KOPT-K1 (cell line): ENCODE data around the gene ANKIB1.

ENCODE experiments used
- H3K27ac ChIP-seq: fragments of 200-600 bp; sonication (generic); 2 replicates; pipeline ENCODE4 v1.5.1; 2016; ENCODE audit warnings: antibody characterized with exemption, mild to moderate bottlenecking, low read depth, low read length; ENCODE audit not compliant: poor library complexity, severe bottlenecking
- H3K36me3 ChIP-seq: fragments of 200-600 bp; sonication (generic); 2 replicates; pipeline ENCODE4 v1.5.1; 2017; ENCODE audit warnings: antibody characterized with exemption, mild to moderate bottlenecking, low read length, moderate library complexity; ENCODE audit not compliant: insufficient read depth
- H3K9me3 ChIP-seq: fragments of 200-600 bp; sonication (generic); 2 replicates; pipeline ENCODE4 v1.5.1; 2017; ENCODE audit warnings: antibody characterized with exemption, low read length, mild to moderate bottlenecking; ENCODE audit not compliant: insufficient read depth, poor library complexity, severe bottlenecking

Gene ANKIB1, protein sequence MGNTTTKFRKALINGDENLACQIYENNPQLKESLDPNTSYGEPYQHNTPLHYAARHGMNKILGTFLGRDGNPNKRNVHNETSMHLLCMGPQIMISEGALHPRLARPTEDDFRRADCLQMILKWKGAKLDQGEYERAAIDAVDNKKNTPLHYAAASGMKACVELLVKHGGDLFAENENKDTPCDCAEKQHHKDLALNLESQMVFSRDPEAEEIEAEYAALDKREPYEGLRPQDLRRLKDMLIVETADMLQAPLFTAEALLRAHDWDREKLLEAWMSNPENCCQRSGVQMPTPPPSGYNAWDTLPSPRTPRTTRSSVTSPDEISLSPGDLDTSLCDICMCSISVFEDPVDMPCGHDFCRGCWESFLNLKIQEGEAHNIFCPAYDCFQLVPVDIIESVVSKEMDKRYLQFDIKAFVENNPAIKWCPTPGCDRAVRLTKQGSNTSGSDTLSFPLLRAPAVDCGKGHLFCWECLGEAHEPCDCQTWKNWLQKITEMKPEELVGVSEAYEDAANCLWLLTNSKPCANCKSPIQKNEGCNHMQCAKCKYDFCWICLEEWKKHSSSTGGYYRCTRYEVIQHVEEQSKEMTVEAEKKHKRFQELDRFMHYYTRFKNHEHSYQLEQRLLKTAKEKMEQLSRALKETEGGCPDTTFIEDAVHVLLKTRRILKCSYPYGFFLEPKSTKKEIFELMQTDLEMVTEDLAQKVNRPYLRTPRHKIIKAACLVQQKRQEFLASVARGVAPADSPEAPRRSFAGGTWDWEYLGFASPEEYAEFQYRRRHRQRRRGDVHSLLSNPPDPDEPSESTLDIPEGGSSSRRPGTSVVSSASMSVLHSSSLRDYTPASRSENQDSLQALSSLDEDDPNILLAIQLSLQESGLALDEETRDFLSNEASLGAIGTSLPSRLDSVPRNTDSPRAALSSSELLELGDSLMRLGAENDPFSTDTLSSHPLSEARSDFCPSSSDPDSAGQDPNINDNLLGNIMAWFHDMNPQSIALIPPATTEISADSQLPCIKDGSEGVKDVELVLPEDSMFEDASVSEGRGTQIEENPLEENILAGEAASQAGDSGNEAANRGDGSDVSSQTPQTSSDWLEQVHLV

DNA sequence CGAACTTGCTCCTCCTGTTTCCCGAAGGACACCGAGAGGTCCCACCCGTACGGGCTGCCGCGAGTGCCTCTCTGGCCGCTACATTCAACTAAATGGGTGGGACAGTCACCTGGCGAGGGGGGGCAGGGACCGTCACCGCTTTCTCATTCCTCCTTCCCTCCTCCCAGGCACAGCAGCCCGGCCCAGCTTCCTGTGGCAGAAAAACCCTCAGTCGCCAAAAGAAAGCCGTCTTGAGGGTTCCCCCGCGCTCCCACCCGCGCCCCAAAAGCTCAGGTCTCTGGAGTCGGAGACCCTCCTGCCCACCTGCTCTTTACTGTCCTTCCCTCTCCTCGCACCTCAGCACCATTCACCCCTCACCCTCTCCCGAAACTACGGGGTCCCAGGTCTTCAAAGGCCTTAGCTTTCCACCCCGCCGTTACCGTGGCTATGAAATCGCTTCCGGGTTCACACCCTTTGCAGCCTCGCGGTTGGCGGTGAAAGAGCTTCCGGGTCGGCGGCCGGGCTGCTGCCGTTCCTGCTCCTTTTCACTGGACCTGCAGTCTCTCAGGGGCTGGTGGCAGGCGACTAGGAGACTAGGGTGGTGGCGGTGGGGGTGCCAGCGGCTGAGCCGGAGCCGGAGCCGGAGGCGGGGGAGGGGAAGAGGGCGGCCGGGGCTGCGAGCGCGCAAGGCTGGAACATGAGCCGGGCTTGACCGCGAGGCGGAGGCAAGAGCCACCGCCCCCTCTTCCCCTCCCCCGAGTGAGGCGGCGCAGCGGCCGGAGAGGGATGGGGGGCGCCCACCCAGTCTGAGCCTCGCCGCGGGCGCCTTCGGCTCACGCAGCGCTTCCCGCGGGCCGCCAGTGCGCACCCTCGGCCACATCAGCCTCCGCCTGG is at the start of gene ANKIB1, which contains the start of gene KRIT1:
TSS of gene ANKIB1 (plus strand) at position 488 of the 873 bp plus-strand sequence. CDS start 49,005 bp downstream, outside the sequence.
TSS of gene KRIT1 (minus strand) at position 428 of the 873 bp plus-strand sequence. CDS start 3,779 bp downstream, outside the sequence.
- peaks cover 31% of the 10 kb centered on the region for H3K36me3 ChIP-seq
- peak within 1 kb of the TSS; percentile 96 for H3K27ac ChIP-seq
- no peaks in the 10 kb centered on the region for H3K9me3 ChIP-seq

DNA sequence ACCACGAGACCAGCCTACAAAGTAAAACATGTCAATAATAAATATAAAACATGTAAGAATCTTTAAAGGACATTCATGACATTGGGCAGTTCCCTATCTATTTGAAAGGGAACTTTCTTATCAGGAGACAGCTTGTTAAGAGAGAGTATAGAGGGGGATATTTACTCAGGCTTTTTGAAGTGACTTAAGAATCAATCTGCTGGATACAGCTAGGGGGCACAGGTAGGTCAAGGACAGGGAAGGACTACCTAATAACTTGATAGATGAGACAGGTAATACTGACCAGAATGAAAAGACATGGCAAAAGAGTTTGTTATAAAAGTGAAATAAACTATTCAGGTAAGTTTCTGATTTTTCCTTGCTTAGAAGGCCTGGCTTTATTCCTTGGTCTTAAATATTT is 45.0 kb upstream of the ANKIB1 start:
- no peak overlapping the region for H3K27ac ChIP-seq
- H3K36me3 ChIP-seq = peaks cover 95% of the 10 kb centered on the region
- H3K9me3 ChIP-seq = peaks cover under 1% of the 10 kb centered on the region

DNA sequence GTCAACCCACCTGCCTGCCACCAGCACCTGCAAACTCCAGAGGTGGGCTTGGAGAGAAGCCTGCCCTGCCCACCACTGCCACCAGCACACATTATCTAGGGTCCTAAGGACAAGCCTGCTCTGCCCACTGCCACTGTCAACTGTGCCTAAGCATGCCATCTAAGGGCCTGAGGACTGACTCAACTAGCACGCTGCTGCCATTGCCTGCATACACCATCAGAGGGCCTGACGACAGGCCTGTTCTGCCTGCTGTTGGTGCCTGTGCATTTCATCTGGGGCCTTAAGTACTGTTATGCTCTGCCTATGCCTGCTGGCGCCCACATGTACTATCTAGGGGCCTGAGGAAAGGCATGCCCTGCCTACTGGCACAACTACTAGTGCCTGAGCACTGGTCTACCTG is 39.8 kb upstream of the ANKIB1 start:
- Histone ChIP-seq H3K27ac (no peak overlapping the region), H3K36me3 (peaks cover 100% of the 10 kb centered on the region), H3K9me3 (peaks cover 28% of the 10 kb centered on the region)

DNA sequence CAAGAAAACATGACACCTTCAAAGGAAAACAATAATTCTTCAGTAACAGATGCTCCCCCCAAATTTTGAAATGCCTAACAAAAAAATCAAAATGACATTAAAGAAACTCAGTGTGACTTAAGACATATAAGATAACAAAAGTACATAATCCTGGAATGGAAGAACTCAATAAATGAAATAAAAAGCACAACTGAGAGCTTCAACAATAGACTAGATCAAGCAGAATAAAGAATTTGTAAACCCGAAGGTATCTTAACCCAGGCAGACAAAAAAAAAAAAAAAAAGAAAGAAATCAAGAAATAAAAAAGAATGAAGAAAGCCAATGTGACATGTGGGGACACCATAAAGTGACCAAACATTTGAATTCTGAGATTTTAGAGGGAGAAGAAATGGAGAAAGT is 39.1 kb upstream of the ANKIB1 start:
- Histone ChIP-seq H3K36me3 (peaks cover 100% of the 10 kb centered on the region), H3K9me3 (peaks cover 28% of the 10 kb centered on the region), H3K27ac (no peak overlapping the region)

DNA sequence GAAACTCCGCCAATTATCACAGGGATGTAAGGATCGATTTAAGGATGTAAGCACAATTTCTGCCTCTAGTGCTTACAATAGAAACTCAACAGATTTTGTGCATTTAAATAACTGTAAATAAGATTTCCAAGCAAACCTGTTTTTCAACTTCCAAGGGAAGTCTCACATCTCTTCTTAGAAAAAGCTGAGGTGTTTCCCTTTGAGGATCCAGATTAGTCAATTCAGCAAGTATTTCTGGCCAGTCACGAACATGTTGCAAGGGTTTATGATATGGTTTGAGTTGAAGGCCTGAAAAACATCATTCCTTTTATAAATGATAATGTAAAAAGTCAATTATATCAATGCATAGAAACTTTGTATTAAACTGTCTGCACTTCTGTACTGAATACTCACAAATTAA is 24.0 kb upstream of the ANKIB1 start:
- no peaks in the 10 kb centered on the region for H3K9me3 ChIP-seq
- H3K27ac ChIP-seq = no peak overlapping the region
- H3K36me3 ChIP-seq = peaks cover 99% of the 10 kb centered on the region

DNA sequence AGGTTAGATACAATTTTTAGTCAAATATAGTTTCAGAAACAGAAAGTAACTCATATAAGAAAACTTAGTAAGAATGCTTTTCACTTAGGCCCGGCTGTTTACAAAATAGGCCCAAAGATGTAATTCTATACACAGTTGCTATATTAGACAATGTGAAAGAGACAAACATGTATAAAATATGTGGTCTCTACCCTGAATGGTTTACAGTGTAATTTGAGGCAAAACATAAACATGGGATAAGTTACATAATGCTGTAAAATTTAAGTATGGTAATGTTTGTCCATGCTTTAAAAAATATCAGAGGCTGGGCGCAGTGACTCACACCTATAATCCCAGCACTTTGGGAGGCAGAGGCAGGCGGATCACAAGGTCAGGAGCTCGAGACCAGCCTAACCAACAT is 18.8 kb upstream of the ANKIB1 start:
- H3K27ac ChIP-seq = no peak overlapping the region
- no peaks in the 10 kb centered on the region for H3K9me3 ChIP-seq
- peaks cover 97% of the 10 kb centered on the region for H3K36me3 ChIP-seq

DNA sequence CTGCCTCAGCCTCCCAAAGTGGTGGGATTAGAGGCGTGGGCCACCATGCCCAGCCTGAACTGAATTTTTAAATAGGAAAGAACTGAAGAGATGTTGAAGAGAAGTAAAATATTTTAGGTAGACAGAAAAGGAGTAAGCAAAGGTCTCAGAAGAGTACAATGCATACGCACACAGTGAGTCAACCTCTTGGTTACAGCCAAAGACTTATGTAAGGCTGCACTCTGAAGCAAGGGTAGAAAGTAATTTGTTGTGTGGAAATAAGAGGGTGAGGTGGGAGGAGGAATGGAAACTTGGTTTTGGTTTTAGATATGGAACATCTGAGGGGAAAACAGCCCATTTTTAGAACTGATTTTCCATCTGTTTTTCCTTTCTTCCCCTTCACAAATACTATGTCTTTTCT is 17.7 kb upstream of the ANKIB1 start:
- Histone ChIP-seq H3K9me3 (no peaks in the 10 kb centered on the region), H3K27ac (no peak overlapping the region), H3K36me3 (peaks cover 97% of the 10 kb centered on the region)

DNA sequence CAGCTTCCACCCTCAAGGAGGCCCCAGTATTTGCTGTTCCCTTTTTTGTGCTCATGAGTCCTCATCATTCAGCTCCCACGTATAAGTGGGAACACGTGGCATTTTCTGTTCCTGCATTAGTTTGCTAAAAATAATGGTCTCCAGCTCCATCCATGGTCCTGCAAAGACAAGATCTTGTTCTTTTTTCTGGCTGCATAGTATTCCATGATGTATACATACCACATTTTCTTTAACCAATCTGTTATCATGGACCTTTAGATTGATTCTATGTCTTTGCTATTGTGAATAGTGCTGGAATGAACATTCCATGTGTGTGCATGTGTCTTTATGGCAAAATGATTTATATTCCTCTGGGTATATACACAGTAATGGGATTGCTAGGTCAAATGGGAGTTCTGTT is 17.0 kb upstream of the ANKIB1 start:
- peaks cover 98% of the 10 kb centered on the region for H3K36me3 ChIP-seq

DNA sequence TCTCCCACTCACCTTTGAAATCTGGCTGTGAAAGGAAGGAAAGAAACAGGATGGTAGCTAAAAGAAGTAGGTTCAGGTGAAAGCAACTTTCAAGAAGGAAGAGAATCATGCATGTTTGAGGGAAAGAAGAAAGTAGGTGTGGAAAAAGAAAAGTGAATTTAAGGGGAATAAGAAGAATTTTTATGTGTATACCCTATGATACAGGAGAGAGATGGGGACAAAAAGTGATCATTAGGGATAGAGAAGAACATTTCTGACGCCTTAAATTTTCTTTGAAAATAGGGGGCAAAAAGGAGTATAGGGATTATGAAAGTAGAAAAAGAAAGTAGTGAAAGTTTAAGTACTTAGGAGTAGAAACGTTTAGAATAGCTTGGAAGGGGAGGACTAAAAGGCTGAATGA is 15.2 kb upstream of the ANKIB1 start:
- Histone ChIP-seq H3K27ac (no peak overlapping the region), H3K36me3 (peaks cover 98% of the 10 kb centered on the region), H3K9me3 (no peaks in the 10 kb centered on the region)

More for the DNA sequence above, 17.0 kb upstream of the ANKIB1 start:
- Histone ChIP-seq H3K27ac (no peak overlapping the region), H3K9me3 (no peaks in the 10 kb centered on the region)

DNA sequence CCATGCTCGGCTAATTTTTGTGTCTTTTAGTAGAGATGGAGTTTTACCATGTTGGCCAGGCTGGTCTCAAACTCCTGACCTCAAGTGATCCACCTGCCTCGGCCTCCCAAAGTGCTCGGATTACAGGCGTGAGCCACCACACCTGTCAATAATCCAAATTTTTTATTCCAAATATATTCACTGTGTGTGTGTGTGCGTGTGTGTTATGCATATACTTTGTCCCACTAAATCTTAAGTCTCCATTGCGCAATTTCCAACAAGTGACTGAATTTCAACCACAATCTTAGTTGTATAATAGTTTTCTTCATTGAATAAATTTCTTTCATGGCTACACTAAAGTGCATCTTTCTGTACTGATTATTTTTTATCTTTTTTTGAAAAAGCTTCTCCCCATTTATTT is 2.8 kb upstream of the ANKIB1 start:
- Histone ChIP-seq H3K9me3 (no peaks in the 10 kb centered on the region), H3K36me3 (peaks cover 51% of the 10 kb centered on the region), H3K27ac (no peak overlapping the region)

DNA sequence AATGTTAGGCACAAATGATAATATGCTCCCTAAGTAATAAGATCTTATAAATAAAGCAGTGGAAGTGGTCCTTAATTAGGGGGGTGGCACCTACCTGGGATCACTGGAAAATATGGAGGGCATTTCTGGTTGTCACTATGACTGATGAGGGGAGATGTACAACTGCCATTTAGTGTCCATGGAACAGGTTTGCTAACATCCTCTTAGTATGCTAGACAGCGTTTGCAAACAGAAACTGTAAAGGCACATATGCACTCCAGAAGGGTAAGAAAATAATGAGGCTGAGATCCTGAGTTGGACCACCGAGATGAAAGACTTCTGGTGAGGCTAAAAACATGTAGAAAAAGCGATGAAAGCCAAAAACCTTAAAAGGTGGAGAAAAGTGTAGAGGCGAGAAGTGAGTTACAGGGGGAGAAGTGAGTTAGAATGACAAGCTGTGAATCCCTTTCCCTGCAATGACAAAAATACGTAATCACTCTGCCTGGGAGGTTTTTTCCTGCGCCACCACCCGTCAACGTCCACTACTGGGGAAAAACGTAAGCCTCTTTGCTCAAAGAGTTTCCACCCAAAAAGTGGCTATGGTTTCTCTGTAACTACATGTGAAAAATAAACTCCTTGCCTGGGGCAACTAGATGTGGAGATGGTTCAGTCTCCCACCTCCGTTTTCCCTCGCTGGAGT is 827 bp upstream of the ANKIB1 start:
- Histone ChIP-seq H3K36me3 (peaks cover 38% of the 10 kb centered on the region), H3K9me3 (no peaks in the 10 kb centered on the region), H3K27ac (peak overlapping the region; percentile 96)

DNA sequence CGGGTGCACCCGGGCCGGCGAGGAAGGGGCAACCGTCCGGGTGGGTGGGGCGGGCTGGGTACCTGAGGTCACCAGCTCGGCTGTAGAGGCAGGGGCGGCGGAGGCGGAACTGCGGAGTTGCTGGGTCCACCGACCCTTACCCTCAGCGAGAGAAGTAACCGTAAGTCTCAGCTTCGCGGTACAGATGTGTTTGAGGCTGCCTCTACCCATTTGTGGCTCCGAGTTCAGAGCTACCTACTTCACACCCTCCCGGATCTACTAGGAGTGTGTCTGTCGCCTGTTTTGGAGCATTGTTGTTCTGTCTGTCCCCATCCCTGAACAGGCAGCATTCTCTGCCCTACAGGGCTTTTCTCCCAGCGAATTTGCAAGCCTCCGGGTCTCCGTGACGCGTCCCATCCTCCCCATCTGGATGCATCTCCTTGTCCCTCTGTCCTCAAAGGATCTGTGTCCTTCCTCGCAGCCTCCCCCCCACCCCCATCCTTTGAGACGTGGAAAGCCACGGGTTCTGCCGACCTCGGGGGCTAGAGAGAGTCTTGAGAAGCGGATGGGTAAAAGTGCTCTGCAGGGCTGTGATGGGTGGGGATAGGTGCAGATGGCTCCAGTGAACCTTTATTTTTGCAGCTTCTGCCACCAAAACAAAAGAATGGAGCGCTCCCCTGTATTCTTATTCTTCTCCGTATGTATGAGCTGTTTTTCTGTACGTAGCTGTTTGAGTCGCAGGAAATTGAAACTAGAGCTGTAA is 757 bp downstream of the ANKIB1 start:
- Histone ChIP-seq H3K36me3 (peaks cover 25% of the 10 kb centered on the region), H3K9me3 (no peaks in the 10 kb centered on the region), H3K27ac (peak overlapping the region; percentile 96)

DNA sequence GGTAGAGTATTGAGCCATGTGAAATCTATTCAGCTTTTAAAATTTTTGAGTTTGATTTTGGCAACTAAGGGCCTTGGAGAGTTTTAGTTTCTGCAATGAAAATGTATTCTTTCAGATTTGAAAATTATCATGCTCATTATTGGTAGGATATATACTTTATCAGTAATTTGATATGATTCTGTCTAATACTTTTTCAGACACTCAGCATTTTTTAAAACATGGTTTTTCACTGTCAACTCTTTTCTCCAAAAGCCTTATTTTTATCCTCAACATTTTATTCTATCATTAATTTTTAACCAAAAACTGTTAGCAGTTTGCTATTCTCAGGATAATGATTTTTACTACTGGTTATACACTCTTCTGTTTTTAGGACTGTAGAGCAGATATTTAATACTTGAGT is 4.8 kb downstream of the ANKIB1 start:
- Histone ChIP-seq H3K36me3 (peaks cover 36% of the 10 kb centered on the region), H3K9me3 (peaks cover 18% of the 10 kb centered on the region), H3K27ac (no peak overlapping the region)
